ENCODE measurements around the gene EPB41L1.

- no peak for TF ChIP-seq SMC3 (conservative IDR thresholded peaks at IDR 0.05; ENCODE audit: poor library complexity)
- no peak for TF ChIP-seq MXI1 (conservative IDR thresholded peaks at IDR 0.05; ENCODE audit: poor library complexity, severe bottlenecking)
- TF ChIP-seq CTCF (IDR thresholded peaks at IDR 0.05; ENCODE audit: poor library complexity, severe bottlenecking), result no peak
- no peak for TF ChIP-seq POLR2AphosphoS5 (IDR thresholded peaks at IDR 0.05)
- no peak for TF ChIP-seq TAF1 (IDR thresholded peaks at IDR 0.05; ENCODE audit: low read depth)
- no peak for TF ChIP-seq REST (IDR thresholded peaks at IDR 0.05; ENCODE audit: borderline replicate concordance)
- TF ChIP-seq EZH2 (IDR thresholded peaks at IDR 0.05; ENCODE audit: borderline replicate concordance, insufficient read depth, low read length, poor library complexity, severe bottlenecking), result no peak
- no peak for TF ChIP-seq EP300 (conservative IDR thresholded peaks at IDR 0.05; ENCODE audit: poor library complexity, severe bottlenecking)
Measured at GRCh38 chr20:36153736-36154699, 522 bp upstream of the EPB41L1 start.
